Measurements from ENCODE around the gene DTX2.
"Not testable (repeated sequence)": the region's sequence is repeated elsewhere in the genome, so short reads cannot be mapped to it uniquely, and the experiment has no call there.

Gene DTX2

DNA sequence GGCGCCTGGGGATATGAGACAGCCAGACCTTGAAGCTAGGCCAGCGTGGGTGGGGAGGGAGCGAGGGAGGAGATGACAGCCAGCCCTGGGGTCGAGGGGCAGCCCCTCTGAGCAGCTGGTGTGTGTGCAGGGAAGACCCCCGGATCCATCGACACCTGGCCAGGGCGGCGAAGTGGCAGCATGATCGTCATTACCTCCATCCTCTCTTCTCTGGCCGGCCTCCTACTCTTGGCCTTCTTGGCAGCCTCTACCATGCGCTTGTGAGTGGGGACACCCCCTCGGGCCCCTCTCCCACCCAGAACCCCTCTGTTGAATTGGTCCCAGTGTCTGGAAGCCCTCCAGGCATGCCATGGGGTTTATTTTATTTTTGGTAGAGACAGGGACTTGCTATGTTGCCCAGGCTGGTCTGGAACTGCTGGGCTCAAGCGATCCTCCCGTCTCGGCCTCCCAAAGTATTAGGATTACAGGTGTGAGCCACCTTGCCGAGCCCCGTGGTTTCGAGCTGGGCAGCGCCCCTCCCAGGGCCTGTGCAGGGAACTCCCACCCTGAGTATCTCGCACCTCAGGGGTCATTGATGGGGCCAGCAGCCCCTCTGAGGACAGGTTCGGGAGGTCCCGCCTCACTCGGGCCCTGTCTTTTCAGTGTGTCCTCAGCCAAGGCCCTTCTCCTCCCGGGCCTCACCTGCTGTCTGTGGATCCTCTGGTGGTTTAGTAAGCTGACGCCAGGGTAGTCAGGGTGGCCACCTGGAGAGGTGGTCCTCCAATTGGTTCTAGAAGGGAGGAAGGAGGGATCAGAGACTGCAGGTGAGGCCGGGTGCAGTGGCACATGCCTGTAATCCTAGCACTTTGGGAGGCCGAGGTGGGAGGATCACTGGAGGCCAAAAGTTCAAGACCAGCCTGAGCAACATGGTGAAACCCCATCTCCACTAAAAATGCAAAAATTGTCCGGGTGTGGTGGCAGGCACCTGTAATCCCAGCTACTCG, 52.6 kb downstream of the DTX2 start:
- DNase-seq: no peak

DNA sequence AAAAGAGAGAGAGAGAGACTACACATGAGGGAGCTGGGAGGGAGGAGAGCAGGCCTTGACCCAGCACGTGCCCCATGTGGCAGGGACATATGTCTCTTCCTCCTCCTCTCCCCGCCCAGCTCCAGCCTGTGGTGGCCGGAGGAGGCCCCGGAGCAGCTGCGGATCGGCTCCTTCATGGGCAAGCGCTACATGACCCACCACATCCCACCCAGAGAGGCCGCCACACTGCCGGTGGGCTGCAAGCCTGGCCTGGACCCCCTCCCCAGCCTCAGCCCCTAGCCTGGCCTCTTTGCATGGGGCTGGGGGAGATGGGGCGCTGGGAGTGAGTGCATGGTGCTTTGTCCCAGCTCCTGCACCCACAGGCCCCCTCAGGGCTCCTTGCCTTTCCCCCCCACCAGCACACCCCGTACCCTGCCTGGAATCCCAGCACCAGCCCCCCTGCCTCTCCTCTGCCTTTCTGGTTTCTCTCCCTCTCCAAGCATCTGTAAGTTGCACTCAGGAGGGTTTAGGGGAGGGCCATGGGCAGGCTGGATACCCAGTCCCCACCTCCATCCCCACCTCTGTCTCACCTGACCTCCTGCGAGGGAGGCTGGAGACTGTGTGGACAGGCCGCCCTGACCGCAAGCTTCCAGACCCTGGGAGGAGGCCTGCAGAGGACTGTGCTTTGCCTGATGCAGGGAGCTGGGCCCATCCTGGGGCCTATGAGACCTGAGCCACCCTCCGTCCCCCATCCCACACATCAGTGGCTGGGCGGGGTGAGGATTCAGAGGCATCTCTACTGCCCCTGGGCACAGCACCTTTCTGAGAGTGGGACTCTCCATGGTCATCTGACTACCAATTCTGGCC, 53.6 kb downstream of the DTX2 start:
- DNase-seq: no peak

DNA sequence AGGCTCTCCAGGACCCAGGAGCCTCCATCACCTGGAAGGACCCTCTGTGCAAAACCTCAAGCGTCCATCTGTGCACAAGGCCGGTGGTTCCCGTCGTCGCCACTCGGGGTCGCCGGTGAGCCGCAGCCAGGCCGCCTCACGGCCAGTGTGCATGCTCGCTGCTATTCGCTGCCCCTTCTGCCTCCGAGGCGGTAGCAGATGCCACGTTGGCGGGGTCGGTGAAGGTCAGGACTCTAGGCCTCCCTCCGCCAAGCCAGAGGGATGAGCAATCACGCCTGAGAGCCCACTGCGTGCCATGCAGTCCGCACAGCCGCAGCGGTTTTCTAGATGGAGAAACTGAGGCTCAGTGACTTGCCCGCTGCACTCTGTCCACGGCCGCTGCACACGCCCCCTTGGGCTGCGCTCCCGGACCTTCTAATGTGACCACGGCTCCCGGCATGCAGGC, 54.5 kb downstream of the DTX2 start:
- DNase-seq: no peak

DNA sequence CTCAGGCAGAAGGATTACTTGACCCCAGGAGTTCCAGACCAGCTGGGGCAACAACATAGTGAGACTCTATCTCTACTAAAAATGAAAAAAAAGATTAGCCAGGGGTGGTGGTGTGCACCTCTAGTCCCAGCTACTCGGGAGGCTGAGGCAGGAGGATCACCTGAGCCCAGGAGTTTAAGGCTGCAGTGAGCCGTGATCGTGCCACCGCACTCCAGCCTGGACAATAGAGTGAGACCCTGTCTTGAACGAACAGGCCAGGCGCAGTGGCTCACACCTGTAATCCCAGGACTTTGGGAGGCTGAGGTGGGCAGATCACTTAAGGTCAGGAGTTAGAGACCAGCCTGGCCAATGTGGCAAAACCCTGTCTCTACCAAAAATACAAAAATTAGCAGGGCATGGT, 55.4 kb downstream of the DTX2 start:
- DNase-seq: not testable (repeated sequence)

DNA sequence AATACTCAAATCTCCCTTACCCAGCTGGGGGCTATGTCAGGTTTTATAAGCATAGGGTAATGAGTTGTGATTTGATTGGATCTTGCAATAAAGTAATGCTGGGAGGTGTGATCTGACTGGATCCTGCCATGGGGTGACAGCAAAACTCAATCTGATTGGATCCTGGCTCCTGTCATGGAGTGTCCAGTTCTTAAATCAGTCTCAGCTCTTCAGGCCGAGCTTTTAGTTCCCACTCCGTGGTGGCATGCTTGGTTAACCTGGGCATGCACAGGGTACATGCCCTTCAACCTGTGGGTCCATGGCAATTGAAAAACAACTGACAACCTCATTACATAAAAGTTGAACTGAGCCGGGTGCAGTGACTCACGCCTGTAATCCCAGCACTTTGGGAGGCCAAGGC, 64.7 kb downstream of the DTX2 start:
- not testable (repeated sequence) for DNase-seq

DNA sequence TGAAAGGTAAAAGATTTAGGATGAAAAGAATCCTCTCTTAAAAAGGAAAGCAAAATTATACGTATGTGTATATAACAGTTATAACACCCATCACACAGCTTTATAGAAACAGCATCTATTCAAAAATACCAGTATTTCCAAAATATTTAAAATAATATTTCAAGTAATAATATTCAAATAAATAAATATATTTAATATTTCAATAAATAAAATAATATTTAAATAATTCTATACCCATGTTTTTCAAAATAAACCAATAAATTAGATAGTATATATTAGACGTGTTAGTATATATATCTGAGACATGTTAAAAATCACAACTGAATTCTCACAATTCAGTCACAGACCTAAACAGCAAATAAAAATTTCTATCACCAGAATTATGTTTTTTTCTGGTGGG, 70.1 kb downstream of the DTX2 start:
- not testable (repeated sequence) for DNase-seq

DNA sequence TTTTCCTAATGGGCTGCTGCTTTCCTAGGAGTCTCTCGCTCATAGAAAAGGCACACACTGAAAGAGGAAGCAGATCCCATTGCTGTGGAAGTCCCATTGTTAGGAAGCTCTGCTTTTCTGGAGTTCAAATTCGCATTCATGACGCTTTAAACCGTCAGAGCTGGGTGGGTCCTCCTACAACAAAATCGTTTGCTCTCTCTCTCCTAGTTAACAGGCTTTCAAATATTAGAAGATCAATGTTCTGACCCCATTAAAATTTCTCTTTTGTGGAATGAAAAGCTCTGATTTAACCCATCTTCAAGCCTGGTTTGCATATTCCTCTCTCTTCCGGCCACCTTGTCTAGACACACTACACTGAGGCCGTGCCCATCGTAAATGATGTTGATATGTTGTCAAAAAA, 81.7 kb downstream of the DTX2 start, which contains the start of gene SPDYE16:
SPDYE16 (minus strand) TSS at position 101 of the 400 bp plus-strand sequence. CDS start 1,838 bp downstream, outside the sequence.
- DNase-seq: not testable (repeated sequence)

DNA sequence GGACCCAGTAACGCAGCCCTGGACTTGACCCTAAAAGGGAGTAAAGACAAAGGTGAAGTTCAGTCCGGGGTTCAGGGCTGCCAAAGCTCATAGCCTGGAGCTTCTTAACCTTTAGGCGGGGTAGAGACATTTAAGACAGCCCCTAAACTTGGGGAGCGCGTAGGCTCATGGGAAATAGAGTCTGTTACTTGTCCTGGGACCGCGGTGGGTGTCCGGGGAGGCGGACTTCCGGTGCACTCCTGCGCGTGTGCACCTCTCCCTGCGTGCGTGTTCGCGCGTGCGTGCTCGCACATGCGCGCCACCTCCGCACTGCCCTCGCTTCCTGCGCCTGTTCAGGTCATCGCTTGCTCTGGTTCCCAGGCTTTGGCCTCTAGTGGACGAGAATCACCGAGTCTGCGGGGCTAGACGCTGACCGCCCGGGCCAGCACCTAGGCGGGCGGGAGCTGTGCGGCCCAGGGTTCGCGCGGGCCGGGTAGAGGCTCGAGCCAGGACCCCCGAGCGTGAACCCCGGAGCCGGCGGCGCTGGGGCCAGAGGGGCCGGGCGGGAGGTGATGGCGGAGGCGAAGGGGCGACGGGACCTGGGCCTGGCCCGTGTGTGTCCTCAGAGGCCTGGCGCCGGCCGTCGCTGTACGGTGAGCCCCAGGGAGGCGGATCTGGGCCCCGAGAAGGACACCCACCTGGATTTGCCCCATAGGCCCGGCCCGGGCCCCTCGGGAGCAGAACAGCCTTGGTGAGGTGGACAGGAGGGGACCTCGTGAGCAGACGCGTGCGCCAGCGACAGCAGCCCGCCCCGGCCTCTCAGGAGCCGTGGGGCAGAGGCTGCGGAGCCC, 87.7 kb downstream of the DTX2 start:
- DNase-seq: peak; percentile 54 to 76

DNA sequence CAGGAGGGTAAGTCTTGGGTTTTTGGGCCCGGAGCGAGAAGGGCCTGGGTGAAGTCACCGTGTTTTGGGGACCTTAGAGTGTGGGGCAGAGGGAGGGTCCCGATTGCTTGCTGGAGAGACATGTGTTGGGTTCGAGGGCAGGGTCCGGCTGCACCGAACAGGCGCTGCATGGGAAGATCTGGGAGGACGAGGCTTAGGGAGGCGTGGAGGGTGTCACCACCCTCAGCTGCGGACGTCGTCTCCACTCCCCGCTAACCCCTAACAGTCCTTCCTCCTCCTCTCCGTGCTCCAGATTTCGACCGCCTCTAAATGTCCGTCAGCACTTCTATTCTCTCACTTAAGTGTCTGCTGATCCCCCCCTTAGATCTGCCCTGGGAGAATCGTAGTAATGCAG, 88.3 kb downstream of the DTX2 start:
- DNase-seq: not testable (repeated sequence)

DNA sequence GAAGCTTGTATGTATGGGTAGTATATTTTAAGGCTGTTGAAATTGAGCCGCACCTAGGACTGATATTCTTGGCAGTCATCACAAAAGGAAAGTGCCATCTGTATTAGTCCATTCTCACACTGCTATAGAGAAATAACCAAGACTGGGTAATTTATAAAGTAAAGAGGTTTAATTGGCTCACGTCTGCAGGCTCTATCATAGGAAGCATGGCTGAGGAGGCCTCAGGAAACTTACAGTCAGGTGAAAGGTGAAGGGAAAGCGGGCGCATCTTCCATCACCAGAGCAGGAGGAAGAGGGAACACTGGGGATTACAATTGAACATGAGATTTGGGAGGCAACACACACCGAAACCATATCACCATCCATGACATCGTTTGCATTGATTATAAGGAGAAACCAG, 90.5 kb downstream of the DTX2 start:
- DNase-seq: not testable (repeated sequence)

All from NCI-H187 (cell line).